ENCODE results near the gene ZFP62.
"Not testable (repeated sequence)": the region's sequence is repeated elsewhere in the genome, so short reads cannot be mapped to it uniquely, and the experiment has no call there.

ZFP62 gene

GRCh38 chr5:180860887-180861822, at the start of gene ZFP62:
ZFP62 (minus strand) TSS chr5:180861276; CDS start chr5:180861219, 57 bp downstream.
- peak; percentile 91 to 92 for DNase-seq

DNA sequence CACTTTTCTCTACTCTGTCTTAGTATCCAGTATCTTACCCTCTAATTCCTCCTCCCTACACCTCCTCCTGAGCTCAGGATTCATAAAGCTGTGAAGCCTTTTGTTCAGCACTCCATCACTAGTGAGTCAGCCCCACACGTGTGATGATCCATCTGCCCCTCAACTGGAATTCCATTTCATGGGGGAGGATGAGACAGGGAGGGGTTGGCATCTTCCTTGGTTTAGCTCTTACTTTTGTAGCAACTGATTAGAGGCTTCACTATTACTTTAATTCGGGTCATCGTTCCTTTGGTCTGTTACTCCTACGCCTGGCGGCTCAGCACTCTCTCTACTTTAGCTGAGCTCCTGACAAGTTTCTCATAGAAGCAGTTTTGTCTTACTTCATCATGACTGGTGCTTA, 49.7 kb upstream of the ZFP62 start:
- DNase-seq: no peak

- DNase-seq: no peak
These were observed 49.1 kb upstream of the ZFP62 start for GRCh38 chr5:180910182-180910581.

DNA sequence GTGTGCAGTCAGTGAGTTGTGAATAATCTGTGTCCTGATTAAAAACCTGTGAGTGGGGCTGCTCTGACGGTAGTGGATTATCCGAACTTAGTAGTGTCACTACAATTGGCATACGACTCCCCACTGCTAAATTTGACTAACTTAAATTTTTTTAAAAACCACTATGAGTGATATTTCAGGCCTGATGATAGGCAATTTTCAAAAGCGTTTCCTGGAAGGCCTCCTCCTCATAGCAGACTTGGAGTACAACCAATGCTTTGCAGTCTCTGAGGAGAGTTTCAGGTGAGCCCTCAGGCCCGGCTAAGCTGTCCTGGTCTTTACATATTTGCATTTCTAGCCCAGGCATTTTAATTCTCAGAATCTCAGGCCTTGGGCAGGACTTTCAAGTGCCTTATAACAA, 48.7 kb upstream of the ZFP62 start:
- no peak for DNase-seq

- DNase-seq: no peak
These were observed 48.1 kb upstream of the ZFP62 start for GRCh38 chr5:180908998-180909731.

DNA sequence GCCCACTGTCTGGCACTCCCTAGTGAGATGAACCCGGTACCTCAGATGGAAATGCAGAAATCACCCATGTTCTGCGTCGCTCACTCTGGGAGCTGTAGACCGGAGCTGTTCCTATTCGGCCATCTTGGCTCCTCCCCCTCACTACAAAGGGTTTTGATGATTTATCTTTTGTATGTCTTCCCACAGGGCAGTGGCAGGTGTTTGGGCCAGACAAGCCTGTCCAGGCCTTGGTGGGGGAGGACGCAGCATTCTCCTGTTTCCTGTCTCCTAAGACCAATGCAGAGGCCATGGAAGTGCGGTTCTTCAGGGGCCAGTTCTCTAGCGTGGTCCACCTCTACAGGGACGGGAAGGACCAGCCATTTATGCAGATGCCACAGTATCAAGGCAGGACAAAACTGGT, 47.3 kb upstream of the ZFP62 start:
- DNase-seq: no peak

DNA sequence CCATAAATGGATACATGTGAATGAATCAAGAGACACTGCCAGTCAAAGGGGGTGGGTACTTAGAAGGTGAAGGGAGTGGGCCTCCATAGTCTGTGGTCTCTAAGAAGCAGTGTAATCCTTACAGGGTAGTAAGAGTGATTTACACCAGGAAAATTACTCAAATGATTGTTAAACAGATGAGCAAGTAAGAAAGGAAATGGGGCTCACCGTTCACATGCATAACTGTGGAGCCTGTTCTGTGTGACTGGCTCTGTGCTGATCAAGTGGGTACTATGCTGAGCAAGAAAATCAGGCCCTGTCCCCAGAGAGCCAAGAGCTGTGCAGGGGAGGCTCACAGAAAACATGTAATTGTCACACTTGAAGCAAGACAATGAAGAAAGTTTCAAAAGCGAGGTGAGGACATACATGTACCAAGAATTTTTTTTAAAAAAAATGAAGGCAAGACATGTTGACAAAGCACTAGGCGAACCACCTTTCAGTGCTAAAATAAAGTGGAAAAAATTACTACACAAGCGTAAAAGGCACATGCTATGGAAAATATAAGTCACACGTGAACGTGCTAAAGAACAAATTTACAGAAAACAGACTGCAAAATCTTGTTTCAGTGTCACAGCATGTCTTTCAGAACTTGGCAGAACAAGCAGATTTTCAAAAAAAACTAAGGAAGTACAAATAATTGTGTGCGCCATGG, 40.4 kb upstream of the ZFP62 start:
- no peak for DNase-seq

- DNase-seq: no peak
These were observed 39.1 kb upstream of the ZFP62 start for GRCh38 chr5:180900178-180900577.

- no peak for DNase-seq
These were observed 37.7 kb upstream of the ZFP62 start, which contains the start of gene BTNL8 for GRCh38 chr5:180898621-180899246. BTNL8 (plus strand) TSS chr5:180899159; CDS start chr5:180899311, 152 bp downstream.

- not testable (repeated sequence) for DNase-seq
These were observed 34.3 kb upstream of the ZFP62 start for GRCh38 chr5:180895330-180895729.

- no peak for DNase-seq
These were observed 28.3 kb upstream of the ZFP62 start for GRCh38 chr5:180889381-180889780.

- not testable (repeated sequence) for DNase-seq
These were observed 24.9 kb upstream of the ZFP62 start for GRCh38 chr5:180885845-180886529.

- DNase-seq: no peak
These were observed 14.9 kb upstream of the ZFP62 start for GRCh38 chr5:180875860-180876426.

DNA sequence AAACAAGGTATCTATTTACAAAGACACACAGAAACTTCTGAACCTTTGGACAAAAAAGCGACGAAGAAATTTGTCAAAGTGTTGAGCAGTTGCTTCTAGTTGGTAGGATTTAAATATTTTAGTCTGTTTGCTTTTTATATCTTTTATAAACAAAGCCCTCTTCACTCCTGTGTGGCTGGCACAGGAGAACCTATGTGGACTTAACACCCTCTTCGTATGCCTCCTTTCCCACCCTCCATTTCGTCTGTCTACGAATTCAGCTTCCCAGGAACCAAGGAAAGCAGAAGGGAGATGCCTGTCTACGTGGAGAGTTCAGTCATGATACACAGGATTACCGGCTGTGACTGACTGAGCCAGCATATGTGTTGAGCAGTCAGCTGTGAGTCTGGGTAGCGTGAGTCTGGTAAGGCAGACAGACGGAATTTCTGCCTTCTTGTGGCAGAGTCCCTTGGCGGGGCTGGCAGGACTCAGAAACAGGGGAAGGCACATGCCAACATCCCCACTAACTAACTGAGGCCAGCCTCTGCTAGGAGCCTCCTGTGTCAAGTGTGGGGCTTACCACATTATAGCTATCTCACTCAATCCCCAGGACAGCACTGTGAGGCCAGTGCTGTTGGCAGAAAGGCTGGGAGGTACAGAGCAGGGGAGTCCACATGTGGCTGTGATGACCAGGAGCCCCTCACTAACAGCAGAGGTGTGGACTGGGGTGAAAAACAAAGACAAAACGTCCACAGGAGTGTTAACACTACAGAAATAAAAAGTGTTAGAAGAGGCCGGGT, 13.9 kb upstream of the ZFP62 start:
- no peak for DNase-seq

DNA sequence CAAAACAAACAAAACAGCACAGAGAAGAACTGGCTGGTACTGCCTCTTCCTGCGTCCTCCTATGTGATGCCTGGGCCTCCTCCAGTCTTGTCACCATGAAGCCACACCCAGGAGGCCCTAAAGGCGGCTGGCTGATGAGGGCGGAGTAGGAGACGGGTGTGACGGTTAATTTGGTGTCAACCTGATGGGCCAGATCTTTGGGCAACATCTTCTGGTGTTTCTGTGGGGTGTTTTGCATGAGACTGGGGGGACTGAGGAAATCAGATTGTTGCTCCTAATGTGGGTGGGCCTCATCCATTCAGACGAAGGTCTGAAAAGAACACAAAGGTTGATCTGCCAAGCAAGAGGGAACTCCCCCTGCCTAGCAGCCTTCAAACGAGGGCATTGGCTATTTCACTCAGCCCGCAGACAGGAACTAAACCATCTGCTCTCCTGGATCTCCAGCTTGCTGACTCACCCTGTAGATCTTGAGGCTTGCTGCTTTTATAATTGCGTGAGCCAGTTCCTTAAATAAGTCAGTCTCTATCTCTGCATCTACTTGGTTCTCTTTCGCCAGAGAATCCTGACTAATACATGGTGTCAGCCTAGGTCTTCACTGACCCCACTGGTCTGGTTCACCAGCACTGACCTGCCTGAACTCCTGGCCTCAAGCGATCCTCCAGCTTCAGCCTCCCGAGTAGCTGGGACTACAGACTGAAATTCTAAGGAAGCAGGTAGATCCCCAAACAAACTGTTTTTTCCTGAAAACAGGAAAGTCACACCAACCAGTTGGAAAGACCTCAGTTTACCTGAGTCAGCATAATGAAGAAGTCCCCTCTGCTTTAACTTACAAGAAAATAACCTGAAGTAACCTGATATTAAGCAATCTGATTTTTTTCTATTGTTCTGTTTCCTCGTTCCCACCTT, 12.8 kb upstream of the ZFP62 start:
- peak; percentile 35 to 43 for DNase-seq

DNA sequence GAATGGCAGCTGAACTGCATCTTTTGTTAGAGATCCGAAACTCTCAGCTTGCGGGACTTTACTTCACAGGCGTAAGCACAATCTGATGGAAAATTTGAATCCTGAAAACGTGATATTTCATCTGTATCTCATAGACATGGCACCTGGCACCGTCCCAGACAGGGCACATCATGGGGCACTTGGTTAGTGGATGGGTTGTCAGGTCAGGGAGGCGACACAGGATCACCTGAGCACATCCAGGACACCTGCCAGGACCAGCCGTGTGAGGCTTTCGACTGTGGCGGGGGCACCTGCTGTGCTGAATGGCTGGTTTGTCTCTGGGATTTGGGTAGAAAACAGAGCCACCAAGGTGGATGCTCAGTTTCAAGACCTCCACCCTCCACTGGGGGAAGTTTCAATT, 11.3 kb upstream of the ZFP62 start:
- DNase-seq: no peak

DNA sequence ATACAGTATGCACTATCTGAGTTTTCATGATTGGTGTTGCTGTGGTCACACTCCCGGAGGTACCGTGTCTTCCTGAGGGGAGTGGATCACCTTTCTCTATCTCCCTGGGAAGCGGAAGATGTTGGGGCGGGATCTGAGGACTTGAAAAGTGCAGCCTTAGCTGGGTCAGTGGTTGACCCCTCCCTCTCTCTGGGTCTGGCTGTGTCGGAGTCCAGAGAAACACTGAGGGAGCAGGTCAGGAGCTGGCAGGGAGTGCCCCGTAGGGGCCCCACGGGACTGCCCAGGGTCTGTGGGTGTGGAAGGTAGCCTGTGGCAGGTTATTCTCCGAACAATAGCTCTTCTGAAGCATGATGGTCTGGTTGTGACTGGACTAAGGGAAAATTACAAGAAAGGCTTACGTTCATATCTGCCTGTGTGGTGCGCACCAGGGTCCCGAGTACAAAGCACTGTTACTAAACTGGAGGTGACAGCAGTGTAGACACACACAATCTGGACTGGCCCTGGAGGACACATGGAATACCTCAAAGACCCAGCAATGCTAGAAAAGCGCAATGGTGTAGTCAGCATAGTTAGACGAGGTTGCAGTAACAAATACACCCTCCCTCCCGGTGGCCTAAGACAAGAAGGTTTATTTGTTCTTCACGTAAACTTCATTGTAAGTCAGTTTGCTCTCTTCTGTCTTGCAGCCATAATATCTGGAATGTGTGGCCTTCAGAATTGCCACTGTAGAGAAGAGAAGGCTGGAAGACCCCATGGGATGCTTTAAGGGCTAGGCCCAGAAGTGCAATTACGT, 9.4 kb upstream of the ZFP62 start:
- DNase-seq: no peak

- DNase-seq: no peak
These were observed 8.5 kb upstream of the ZFP62 start for GRCh38 chr5:180869587-180869986.

GRCh38 chr5:180868960-180869359, 7.9 kb upstream of the ZFP62 start:
- DNase-seq: peak; percentile 53 to 61

Data from CD4-positive, alpha-beta T cell treated with Interferon alpha-2 for 1 hour (primary cell).